ENCODE results near the gene CCM2.

Gene CCM2

GRCh38 chr7:45073786-45074527 lies 74.0 kb downstream of the CCM2 start:
- no peaks in the 10 kb centered on the region for H3K4me1 Mint-ChIP-seq
- no peaks in the 10 kb centered on the region for H3K9me3 Mint-ChIP-seq
- H3K27ac Mint-ChIP-seq: peak overlapping the region; percentile 64
- no peak for TF ChIP-seq CTCF (IDR thresholded peaks at IDR 0.05)
- no peak overlapping the region for H3K4me3 Mint-ChIP-seq
- DNase-seq: no peak
- H3K27me3 Mint-ChIP-seq (ENCODE audit: low read depth, poor library complexity): no peaks in the 10 kb centered on the region
- peaks cover 4% of the 10 kb centered on the region for H3K36me3 Mint-ChIP-seq (ENCODE audit: low read depth)

- no peaks in the 10 kb centered on the region for H3K9me3 Mint-ChIP-seq
- H3K4me1 Mint-ChIP-seq: no peaks in the 10 kb centered on the region
- no peak for TF ChIP-seq CTCF (IDR thresholded peaks at IDR 0.05)
- H3K36me3 Mint-ChIP-seq (ENCODE audit: low read depth): peaks cover 4% of the 10 kb centered on the region
- DNase-seq: no peak
- peak overlapping the region; percentile 64 for H3K27ac Mint-ChIP-seq
- no peaks in the 10 kb centered on the region for H3K27me3 Mint-ChIP-seq (ENCODE audit: low read depth, poor library complexity)
- H3K4me3 Mint-ChIP-seq: no peak overlapping the region
Measured at GRCh38 chr7:45074528-45075354, 74.7 kb downstream of the CCM2 start.

- no peak for TF ChIP-seq CTCF (IDR thresholded peaks at IDR 0.05)
- Mint-ChIP-seq H3K4me1 (no peaks in the 10 kb centered on the region), H3K27ac (no peak overlapping the region), H3K9me3 (no peaks in the 10 kb centered on the region), H3K27me3 (ENCODE audit: low read depth, poor library complexity) (peaks cover 4% of the 10 kb centered on the region), H3K4me3 (no peak overlapping the region), H3K36me3 (ENCODE audit: low read depth) (peaks cover 4% of the 10 kb centered on the region)
- DNase-seq: no peak
Measured at GRCh38 chr7:45075355-45075644, 75.3 kb downstream of the CCM2 start.

- no peak overlapping the region for H3K27ac Mint-ChIP-seq
Measured at GRCh38 chr7:45075871-45076796, 76.1 kb downstream of the CCM2 start.

GRCh38 chr7:45076946-45077345 lies 76.9 kb downstream of the CCM2 start:
- H3K36me3 Mint-ChIP-seq (ENCODE audit: low read depth): peaks cover 4% of the 10 kb centered on the region
- H3K4me1 Mint-ChIP-seq: no peaks in the 10 kb centered on the region
- H3K9me3 Mint-ChIP-seq: no peaks in the 10 kb centered on the region
- no peak for TF ChIP-seq CTCF (IDR thresholded peaks at IDR 0.05)
- peaks cover 4% of the 10 kb centered on the region for H3K27me3 Mint-ChIP-seq (ENCODE audit: low read depth, poor library complexity)
- DNase-seq: no peak
- no peak overlapping the region for H3K4me3 Mint-ChIP-seq
- H3K27ac Mint-ChIP-seq: no peak overlapping the region

More at GRCh38 chr7:45075871-45076796, 76.1 kb downstream of the CCM2 start:
- Mint-ChIP-seq H3K9me3 (no peaks in the 10 kb centered on the region), H3K4me3 (no peak overlapping the region), H3K4me1 (no peaks in the 10 kb centered on the region), H3K27me3 (ENCODE audit: low read depth, poor library complexity) (peaks cover 4% of the 10 kb centered on the region), H3K36me3 (ENCODE audit: low read depth) (peaks cover 4% of the 10 kb centered on the region)
- TF ChIP-seq CTCF (IDR thresholded peaks at IDR 0.05): no peak
- DNase-seq: no peak
